ENCODE measurements around the gene PHYKPL. TPM values are rescaled to one million over a fixed set of nuclear protein-coding genes. Genes with fewer than 3 reads are reported as not detected.

The PHYKPL gene
- polyA plus RNA-seq, 1 experiment = 48.5 TPM

DNA sequence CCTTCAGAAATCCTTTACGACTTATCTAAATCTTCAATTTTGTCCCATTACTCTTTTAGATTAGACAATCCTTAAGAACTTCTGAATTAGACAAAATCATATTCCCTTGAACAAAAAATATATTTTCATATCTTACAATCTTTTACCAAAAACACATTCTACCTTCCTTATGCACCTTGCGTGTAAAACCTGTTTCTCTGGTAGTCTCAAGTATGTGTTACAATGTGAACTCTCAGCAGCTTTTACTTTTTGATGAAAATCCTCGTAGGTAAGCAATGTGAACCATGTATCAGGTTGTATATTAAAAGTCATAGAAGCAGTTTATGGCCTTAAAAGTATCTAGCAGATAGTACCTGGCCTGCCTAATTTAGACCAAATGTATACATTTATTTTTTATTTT, 58.1 kb downstream of the PHYKPL start:
- H3K36me3 ChIP-seq (ENCODE audit: control insufficient read depth, insufficient read depth, low read length) = no peaks in the 10 kb centered on the region
- peaks cover 2% of the 10 kb centered on the region; the same call in 1 of the 2 replicates for H3K27me3 ChIP-seq (ENCODE audit: control insufficient read depth, insufficient read depth, low read length)
- TF ChIP-seq, protein P1, sequence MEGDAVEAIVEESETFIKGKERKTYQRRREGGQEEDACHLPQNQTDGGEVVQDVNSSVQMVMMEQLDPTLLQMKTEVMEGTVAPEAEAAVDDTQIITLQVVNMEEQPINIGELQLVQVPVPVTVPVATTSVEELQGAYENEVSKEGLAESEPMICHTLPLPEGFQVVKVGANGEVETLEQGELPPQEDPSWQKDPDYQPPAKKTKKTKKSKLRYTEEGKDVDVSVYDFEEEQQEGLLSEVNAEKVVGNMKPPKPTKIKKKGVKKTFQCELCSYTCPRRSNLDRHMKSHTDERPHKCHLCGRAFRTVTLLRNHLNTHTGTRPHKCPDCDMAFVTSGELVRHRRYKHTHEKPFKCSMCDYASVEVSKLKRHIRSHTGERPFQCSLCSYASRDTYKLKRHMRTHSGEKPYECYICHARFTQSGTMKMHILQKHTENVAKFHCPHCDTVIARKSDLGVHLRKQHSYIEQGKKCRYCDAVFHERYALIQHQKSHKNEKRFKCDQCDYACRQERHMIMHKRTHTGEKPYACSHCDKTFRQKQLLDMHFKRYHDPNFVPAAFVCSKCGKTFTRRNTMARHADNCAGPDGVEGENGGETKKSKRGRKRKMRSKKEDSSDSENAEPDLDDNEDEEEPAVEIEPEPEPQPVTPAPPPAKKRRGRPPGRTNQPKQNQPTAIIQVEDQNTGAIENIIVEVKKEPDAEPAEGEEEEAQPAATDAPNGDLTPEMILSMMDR (IDR thresholded peaks at IDR 0.05; ENCODE audit: insufficient read depth, low read depth, low read length) = no peak
- H3K4me3 ChIP-seq (ENCODE audit: low read depth, low read length) = no peak overlapping the region
- ChIA-PET POLR2A (no interaction called here), CTCF (interaction anchor here (1.0 kb wide), 1 partner anchor 113 kb away, joined by 3 read pairs; no protein-coding TSS in a partner anchor)
- no peak for DNase-seq (ENCODE audit: low read depth)

DNA sequence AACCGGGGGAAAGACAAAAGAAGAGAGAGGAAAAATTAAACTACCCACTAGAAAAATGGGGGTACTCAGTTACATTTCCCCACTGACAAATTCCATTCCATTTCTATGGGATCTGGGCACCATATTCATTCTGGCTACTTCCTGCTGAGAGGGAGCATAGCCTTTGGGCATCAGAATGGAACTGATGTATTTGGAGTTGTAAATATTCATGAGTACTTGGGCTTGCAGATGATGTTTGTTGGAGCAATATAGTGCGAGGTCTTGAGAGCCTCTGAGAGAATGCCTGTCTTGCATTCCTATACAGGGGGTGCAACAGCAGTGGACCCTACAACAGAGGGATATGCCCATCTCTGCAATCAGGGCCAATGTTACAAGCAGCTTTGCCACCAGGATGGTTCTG, 62.1 kb downstream of the PHYKPL start:
- CTCF ChIA-PET = interaction anchor here (5.7 kb wide), 1 partner anchor 94 kb away, joined by 52 read pairs; no protein-coding TSS in a partner anchor
- Histone ChIP-seq H3K36me3 (ENCODE audit: control insufficient read depth, insufficient read depth, low read length) (no peaks in the 10 kb centered on the region), H3K27me3 (ENCODE audit: control insufficient read depth, insufficient read depth, low read length) (peaks cover 7% of the 10 kb centered on the region), H3K4me3 (ENCODE audit: low read depth, low read length) (no peak overlapping the region)
- POLR2A ChIA-PET = no interaction called here
- TF ChIP-seq, protein P1 (IDR thresholded peaks at IDR 0.05; ENCODE audit: insufficient read depth, low read depth, low read length) = no peak
- DNase-seq (ENCODE audit: low read depth) = no peak

DNA sequence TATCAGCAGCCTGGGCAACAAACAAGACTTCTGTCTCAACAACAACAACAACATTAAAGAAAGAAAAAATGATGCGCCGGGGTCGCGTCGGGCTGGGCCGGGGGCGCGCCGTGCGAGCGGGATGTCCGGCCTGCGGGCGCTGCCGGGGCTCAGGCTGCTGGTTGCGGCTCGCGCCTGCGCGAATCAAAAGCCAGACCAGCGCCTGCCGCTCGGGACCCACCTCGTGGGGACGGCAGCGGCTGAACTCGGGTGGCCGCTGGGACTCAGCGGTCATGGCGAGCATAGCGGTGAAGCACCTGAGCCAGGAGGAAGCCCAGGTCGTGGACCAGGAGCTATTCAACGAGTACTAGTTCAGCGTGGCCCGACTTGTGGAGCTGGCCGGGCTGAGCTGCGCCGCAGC, 67.0 kb downstream of the PHYKPL start:
- TF ChIP-seq, protein P1 (IDR thresholded peaks at IDR 0.05; ENCODE audit: insufficient read depth, low read depth, low read length) = no peak
- ChIA-PET POLR2A (no interaction called here), CTCF (interaction anchor here (1.5 to 5.7 kb wide), 2 partner anchors 15 to 89 kb away, joined by 3 to 52 read pairs; no protein-coding TSS in a partner anchor)
- Histone ChIP-seq H3K36me3 (ENCODE audit: control insufficient read depth, insufficient read depth, low read length) (no peaks in the 10 kb centered on the region), H3K4me3 (ENCODE audit: low read depth, low read length) (no peak overlapping the region), H3K27me3 (ENCODE audit: control insufficient read depth, insufficient read depth, low read length) (peaks cover 24% of the 10 kb centered on the region)
- DNase-seq (ENCODE audit: low read depth) = no peak

DNA sequence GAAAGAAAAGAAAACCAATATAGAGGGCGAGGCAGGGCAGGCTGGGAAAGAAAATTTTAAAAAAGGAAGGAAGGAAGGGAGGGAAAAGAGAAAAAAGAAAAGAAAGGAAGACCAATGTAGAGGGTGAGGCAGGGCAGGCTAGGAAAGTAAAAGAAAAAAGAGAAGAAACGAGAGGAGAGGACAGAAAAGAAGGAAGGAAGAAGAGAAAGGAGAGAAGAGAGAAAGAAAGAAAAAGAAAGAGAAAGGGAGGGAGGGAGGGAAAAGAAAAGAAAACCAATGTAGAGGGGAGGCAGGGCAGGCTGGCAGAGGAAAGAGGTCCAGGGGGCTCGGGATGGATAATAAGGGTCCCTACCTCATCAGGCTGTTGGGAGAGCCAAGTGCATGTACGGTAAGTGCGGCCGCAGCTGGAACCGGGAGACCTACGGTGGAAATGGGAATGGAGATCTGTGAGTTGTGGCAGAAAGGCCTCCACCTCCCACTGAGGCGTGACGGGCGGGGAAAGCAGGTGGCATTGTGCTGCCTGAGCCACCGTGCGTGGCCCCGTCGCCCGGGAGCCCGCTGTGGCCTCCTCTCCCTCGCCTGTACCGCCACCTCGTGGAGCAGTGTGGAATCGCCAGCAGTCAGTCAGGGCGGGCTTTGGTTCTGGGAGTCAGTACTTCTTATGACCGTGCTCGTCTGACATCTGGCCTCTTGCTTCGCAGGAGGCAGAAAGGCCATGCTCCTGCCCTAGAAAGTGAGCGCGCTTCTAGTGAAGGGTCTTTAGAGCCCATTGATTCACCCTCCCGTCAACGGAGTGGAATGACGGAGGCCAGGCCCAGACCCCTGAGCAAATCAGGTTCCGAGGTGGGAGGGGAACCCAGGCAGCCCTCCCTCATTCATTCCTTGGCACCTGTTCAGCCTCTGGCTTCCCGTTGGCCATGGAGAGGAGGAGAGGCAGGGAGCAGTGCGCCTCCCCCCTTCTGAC, 68.5 kb downstream of the PHYKPL start:
- TF ChIP-seq, protein P1 (IDR thresholded peaks at IDR 0.05; ENCODE audit: insufficient read depth, low read depth, low read length) = peak; percentile 99
- DNase-seq (ENCODE audit: low read depth) = no peak
- Histone ChIP-seq H3K36me3 (ENCODE audit: control insufficient read depth, insufficient read depth, low read length) (no peaks in the 10 kb centered on the region), H3K27me3 (ENCODE audit: control insufficient read depth, insufficient read depth, low read length) (peaks cover 22% of the 10 kb centered on the region), H3K4me3 (ENCODE audit: low read depth, low read length) (no peak overlapping the region)
- ChIA-PET POLR2A (no interaction called here), CTCF (interaction anchor here (0.7 to 1.3 kb wide), 8 partner anchors 9 to 92 kb away, joined by 3 to 9 read pairs (median 4); partner anchors contain the start of gene NHP2)

DNA sequence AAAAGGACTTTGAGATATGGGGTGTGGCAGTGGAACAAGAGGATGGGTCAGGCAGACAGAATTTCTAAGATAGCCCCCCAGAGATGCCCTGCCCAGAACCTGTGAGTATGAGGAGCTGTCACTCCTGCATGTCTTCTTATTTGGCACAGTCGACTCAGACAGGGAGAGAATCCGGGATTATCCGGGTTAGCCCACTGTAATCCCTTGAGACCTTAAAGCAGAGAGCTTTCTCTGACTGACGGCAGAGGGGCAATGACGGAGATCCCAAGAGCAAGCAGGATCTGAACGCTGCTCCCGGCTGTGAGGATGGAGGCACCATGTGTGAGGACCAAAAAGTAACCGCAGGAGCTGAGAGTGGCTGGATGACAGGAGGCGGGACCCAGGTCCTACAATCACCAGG, 70.1 kb downstream of the PHYKPL start:
- ChIA-PET POLR2A (no interaction called here), CTCF (interaction anchor here (1.1 to 11.4 kb wide), 2 partner anchors 9 to 87 kb away, joined by 5 to 80 read pairs; partner anchors contain the start of gene NHP2)
- Histone ChIP-seq H3K36me3 (ENCODE audit: control insufficient read depth, insufficient read depth, low read length) (no peaks in the 10 kb centered on the region), H3K4me3 (ENCODE audit: low read depth, low read length) (no peak overlapping the region), H3K27me3 (ENCODE audit: control insufficient read depth, insufficient read depth, low read length) (peaks cover 22% of the 10 kb centered on the region)
- TF ChIP-seq, protein P1 (IDR thresholded peaks at IDR 0.05; ENCODE audit: insufficient read depth, low read depth, low read length) = no peak
- DNase-seq (ENCODE audit: low read depth) = no peak
